AG10803 (cell line): ENCODE results near the gene DIS3L2.
"Not testable (repeated sequence)": the region's sequence is repeated elsewhere in the genome, so short reads cannot be mapped to it uniquely, and the experiment has no call there.

ENCODE experiments used
- DNase-seq: peaks from one replicate; pipeline ENCODE4 v3.0.0; 2010; ENCODE audit warnings: low read depth
- H3K4me3 ChIP-seq: 2 replicates; pipeline ENCODE4 v1.5.1; 2011; ENCODE audit warnings: mild to moderate bottlenecking, low read length, control low read depth
- TF ChIP-seq, protein P1 (sequence below): conservative IDR thresholded peaks from 2 replicates; pipeline ENCODE4 v1.5.1; 2011; ENCODE audit warnings: mild to moderate bottlenecking, low read length, control low read depth, inconsistent platforms

Gene DIS3L2

DNA sequence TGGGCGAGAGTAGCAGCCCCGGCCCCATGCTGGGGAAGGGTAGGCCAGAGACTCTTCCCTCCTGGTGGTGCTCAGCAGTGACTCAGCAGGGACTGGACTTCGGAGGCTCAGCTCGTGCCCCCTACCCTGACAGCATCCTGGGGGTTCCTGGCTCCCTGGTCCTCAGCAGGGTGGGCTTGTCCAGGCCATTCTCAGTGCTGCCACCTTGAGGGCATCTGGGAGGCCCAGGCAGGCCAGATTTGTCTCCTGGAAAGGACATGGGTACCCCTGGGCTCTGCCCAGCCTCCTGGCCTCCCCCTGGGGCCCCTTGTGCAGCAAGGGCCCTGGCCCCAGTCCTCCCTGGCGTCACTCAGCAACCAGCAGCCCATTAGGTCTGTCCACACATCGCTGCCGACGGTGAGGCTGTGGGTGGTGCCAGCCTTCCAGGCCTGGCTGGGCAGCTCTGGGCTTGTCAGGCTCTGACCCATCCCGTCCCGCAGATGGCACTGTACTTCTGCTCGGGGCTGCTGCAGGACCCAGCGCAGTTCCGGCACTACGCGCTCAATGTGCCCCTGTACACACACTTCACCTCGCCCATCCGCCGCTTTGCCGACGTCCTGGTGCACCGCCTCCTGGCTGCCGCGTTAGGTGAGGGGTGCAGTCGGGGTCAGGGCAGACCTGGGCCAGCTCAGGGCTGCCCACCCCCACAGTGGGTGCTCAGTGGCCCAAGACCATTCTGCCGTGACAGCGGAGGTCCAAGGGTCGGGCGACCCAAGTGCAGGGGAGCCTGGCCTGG, 372.0 kb downstream of the DIS3L2 start:
- no peak for DNase-seq
- TF ChIP-seq, protein P1, sequence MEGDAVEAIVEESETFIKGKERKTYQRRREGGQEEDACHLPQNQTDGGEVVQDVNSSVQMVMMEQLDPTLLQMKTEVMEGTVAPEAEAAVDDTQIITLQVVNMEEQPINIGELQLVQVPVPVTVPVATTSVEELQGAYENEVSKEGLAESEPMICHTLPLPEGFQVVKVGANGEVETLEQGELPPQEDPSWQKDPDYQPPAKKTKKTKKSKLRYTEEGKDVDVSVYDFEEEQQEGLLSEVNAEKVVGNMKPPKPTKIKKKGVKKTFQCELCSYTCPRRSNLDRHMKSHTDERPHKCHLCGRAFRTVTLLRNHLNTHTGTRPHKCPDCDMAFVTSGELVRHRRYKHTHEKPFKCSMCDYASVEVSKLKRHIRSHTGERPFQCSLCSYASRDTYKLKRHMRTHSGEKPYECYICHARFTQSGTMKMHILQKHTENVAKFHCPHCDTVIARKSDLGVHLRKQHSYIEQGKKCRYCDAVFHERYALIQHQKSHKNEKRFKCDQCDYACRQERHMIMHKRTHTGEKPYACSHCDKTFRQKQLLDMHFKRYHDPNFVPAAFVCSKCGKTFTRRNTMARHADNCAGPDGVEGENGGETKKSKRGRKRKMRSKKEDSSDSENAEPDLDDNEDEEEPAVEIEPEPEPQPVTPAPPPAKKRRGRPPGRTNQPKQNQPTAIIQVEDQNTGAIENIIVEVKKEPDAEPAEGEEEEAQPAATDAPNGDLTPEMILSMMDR: peak; percentile 46
- H3K4me3 ChIP-seq: no peak overlapping the region

DNA sequence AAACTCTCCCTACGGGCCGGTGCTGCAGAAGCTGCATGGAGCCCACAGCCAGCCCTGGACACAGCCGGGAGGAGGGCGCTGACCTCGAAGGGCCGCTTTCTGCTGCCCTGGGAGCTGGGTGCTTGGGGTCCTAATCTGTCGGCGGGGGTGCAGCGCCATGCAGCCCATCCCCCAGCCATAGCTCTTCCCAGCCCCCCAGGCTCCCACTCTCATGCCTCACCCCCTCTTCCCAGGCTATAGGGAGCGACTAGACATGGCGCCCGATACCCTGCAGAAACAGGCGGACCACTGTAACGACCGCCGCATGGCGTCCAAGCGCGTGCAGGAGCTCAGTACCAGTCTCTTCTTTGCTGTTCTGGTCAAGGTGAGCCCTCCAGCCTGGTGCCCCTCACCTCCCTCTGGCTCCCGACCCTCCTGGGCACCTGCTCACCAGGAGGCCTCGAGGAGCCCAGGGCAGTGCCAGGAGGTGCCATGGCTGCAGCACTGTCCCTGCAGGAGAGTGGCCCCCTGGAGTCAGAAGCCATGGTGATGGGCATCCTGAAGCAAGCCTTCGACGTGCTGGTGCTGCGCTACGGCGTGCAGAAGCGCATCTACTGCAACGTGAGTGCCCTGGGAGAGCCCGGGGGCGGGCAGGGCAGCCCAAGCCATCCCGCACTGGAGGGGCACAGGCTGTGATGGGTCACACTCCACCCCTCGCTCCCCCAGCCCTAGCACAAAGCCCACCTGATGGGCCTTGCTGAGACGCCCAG, 372.8 kb downstream of the DIS3L2 start:
- H3K4me3 ChIP-seq: not testable (repeated sequence)

GRCh38 chr2:232334885-232335205, 373.3 kb downstream of the DIS3L2 start:
- not testable (repeated sequence) for H3K4me3 ChIP-seq, DNase-seq

More for the DNA sequence above, 372.8 kb downstream of the DIS3L2 start:
- DNase-seq: not testable (repeated sequence)

- TF ChIP-seq, protein P1: peak; percentile 2; the same call in 1 of the 2 replicates
- not testable (repeated sequence) for H3K4me3 ChIP-seq, DNase-seq
These were observed 373.8 kb downstream of the DIS3L2 start for GRCh38 chr2:232335206-232335858.

GRCh38 chr2:232335859-232336215, 374.3 kb downstream of the DIS3L2 start:
- no peak overlapping the region for H3K4me3 ChIP-seq
- TF ChIP-seq, protein P1: no peak
- no peak for DNase-seq

DNA sequence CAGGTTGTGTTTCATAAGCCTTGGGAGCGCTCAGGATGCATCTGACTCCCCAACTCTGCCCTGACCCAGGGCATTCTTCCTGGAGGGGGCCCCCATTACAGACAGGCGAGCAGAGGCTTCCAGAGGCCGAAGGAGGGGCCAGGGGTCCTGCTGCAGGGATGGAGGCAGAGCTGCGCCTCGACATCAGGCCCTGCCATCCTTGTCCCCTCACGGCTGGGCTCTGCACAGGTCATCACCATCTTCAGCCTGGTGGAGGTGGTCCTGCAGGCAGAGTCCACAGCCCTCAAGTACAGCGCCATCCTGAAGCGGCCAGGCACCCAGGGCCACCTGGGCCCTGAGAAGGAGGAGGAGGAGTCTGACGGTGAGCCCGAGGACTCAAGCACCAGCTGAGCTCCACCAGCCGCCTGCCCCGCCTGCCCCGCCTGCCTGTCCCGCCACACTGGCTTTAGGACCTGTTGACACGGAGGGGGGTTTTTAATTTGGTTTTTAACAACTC, 374.8 kb downstream of the DIS3L2 start:
- TF ChIP-seq, protein P1: no peak
- H3K4me3 ChIP-seq: no peak overlapping the region
- no peak for DNase-seq

DNA sequence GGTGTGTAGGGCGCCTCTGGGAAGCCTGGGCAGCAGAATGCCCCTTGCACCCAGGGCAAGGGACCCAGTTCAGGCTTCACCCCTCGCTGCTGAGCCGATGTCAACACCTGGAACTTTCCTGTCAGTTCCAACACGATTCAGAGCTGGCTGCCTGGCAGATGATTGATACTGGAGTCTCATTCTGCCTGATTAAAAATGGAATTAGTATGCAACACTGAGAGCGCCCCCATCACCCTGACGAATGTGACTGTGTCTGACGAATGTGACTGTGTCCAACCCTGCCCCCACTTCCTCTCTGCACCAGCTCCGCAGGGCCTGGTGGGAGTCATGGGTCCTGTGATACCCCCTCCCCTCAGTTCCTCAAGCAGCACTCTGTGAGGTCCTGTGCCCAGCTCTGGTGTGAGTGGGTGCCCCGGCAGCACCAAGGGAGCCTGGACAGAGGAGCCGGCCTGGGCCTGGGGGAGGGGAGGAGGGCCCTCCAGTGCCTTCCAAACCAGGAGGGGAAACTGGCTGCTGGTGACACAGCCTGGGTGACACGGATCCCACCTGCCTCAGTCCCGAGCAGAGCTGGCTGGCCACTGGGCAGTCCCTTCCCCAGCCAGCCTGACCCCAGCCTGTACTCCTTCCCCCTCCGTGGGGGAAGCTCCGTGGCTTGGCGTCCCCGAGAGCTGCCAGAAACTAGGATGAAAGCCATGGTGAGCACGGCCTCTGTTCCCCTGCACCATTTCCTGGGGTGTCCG, 375.6 kb downstream of the DIS3L2 start:
- TF ChIP-seq, protein P1: no peak
- no peak for DNase-seq
- H3K4me3 ChIP-seq: no peak overlapping the region

DNA sequence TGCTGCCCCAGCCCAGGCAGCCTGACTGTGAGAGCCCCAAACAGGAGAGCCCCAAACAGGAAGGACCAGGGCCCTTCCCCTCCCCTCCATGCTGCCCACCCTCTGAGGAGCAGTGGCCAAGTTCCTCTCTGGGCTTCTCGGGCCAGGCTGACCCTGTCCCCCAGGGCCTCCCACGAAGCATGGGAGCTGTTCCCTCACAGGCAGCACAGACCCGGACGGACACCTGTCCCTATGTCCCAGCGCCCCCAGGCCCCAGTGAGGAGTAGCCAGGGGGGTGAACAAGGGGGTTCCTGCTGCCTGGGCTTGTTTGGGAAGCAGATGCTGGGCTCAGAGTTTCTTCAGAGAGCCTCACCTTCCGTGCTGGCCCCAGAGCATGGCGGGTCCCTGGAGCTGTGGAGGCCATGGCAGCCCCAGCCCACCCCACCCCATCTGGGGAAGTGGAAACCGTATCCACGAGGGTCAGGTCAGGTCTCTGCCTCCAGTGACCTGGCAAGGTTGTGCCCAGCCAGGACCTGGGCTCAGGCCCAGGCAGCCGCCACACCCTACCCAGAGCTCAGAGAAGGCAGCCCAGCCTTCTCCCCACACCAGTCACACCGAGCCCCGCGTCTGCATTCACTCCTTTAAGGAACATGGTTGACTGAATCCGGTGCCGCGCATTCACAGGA, 376.7 kb downstream of the DIS3L2 start:
- DNase-seq: not testable (repeated sequence)

More for the DNA sequence above, 376.7 kb downstream of the DIS3L2 start:
- not testable (repeated sequence) for H3K4me3 ChIP-seq
